Stimulated activated CD4-positive, alpha-beta T cell treated with anti-CD3 and anti-CD28 coated beads, Interleukin-2, amount 100 ng/mL, for 24 hours (primary cell): ENCODE measurements around the gene PHB1.
A peak's percentile ranks its signal among the peaks of the same experiment; 100 is the strongest.

Experiments used
- DNase-seq, 2 donors: peaks; one replicate each; pipeline ENCODE4 v3.0.0-alpha.2; 2020

The PHB1 gene

GRCh38 chr17:49414622-49415350, at the start of gene PHB1:
TSS of gene PHB1 (minus strand) at chr17:49414882. CDS start at chr17:49413264, 1,618 bp downstream.
- DNase-seq = peak; percentile 93

DNA sequence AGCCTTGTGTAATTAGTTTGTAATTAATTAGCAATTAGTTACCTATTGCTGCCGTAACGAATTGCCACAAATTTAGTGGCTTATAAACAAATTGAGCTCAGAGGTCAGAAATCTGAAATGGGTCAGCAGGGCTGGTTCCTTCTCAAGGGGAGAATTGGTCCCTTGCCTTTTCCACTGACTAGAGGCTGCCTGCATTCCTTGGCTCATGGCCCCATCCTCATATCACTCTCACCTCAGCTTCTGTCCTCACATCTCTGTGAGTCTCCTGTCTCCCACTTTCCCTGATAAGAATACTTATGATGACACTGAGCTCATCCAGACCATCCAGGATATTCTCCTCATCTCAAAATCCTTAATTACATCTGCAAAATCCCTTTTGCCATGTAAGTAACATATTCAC, 49.4 kb upstream of the PHB1 start:
- no peak for DNase-seq

- DNase-seq = no peak
Measured at GRCh38 chr17:49461580-49461979, 46.9 kb upstream of the PHB1 start.

GRCh38 chr17:49460401-49460800, 45.7 kb upstream of the PHB1 start:
- DNase-seq = no peak

DNA sequence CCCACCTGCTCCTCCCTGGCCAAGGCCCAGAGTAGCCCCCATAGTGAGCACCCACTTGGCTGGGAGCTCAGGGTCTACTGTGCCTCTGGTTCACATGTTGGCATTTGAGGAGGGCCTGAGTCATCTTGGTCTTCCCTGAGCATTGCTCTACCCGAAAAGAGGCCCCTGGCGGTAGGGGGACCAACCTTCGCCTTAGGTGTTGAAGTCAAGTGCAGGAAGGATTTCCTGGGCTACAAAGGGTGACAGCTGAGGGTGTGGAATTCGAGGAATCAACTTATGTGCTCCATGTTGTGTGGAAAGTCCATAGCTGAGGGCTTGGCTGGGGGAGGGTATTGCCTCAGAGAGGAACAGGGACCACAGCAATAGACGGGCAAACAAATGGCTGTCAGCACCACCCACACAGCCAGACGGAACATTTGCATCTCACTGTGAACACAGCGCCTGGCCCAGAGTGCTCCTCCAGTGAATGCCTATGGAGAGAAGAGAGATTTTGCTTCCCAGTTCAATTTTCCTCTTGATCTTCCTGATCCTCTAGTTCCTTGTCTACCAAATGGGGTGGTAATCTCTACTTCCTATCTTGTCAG, 44.8 kb upstream of the PHB1 start:
- DNase-seq = no peak

DNA sequence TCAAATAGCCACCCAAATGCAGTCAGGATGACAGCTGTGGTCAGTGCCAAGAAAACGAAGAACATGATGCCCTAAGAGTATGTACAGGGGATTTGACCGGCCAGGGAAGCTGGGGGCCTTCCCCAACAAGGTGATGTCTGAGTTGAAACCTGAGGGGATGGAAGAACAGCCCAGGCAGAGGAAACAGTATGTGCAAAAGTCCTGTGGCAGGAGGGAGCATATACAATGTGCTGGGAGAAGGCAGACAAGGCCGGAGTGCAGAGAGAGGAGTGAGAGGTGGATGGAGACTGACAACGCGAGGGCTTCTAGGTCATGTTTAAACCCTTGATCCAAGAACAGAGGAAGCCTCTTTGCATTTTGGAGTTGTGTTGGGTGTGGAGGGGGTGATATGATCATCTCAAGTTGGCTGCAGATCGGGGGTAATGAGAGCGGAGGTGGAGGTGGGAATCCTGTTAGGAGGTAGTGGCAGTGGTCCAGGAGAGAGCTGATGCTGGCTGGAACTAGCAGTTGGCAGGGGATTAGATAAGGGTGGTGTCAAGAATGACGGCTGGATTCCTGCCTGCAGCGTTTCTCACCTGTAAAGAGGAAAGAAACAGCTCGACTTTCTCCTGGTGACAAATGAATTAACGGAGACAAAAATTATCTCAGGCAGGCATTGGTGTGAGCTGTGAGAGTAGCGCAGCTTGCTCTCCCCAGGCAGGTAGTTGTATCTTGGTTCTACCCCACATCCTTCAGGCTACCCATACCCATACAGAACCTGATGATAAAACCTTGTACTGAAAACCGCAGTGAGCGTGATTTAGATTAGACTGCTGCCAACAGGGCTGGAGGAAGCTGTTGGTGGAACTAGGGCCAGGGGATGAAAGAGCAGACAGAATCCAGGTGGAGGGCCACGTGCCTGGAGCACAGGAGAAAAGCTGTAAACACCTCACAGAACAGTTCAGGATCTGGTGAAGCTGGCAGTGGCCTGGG, 43.2 kb upstream of the PHB1 start:
- DNase-seq = no peak

GRCh38 chr17:49456183-49456965, 41.7 kb upstream of the PHB1 start:
- no peak for DNase-seq

- no peak for DNase-seq
Measured at GRCh38 chr17:49455272-49455861, 40.7 kb upstream of the PHB1 start.

DNA sequence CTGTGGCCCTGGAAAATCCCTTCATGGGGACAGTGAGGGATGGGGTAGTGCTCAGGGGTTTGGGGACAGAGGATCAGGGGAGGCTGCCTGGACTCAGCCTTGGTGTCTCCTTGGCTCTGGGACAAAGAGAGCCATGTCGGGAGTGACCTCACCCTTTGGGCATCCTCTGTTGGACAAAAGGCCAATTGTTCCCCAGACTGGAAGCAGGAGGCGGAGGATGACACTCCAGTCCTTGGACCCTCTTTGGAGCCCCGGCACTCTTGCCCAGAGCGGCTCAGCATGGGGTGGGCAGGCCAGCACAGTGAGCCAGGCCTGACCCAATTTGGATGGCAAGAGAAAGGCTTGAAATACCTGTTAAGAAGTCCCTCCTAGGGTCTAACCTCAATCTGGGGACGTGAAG, 39.4 kb upstream of the PHB1 start:
- DNase-seq = no peak

DNA sequence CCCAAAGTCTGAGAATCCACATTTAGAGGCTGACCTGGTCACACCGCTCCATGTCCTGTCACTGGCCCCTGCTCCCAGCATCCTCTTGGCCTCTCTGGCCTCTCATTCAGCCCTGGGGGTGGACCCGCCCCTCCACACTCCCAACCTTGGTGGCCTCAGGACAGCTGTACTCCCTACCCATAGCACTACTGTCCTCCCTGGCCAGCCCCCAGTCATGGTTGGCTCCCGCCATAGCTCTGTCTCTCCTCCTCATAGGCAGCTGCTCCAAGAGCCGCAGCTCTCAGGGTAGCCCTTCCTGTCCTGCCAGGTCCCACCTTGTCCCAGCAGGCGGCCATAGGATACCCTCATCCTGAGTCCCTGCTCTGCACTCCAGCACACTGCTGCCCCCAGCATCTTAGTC, 38.0 kb upstream of the PHB1 start:
- DNase-seq = no peak

- no peak for DNase-seq
Measured at GRCh38 chr17:49452201-49452600, 37.5 kb upstream of the PHB1 start.

GRCh38 chr17:49450735-49451134, 36.1 kb upstream of the PHB1 start:
- DNase-seq = no peak

GRCh38 chr17:49450181-49450580, 35.5 kb upstream of the PHB1 start:
- no peak for DNase-seq

- no peak for DNase-seq
Measured at GRCh38 chr17:49447628-49448302, 33.1 kb upstream of the PHB1 start.

DNA sequence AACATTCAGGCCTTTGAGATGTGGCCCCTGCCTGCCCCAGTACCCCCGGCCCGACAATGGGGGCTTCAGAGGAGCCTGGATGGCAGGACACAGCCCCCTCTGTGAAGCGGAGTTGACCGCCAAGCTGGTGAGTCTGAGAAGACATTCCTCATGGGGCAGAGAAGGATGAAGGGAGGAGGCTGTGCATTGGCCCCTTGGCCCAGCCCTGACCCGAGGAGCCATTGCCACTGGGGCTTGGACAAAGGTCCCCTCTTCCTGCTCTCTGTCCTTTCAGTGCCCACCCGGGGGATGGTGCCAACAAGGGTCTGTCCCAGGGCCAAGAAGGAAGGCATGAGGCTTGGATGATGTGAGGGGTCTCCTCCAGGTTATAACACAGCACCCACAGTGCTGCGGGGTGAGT, 30.9 kb upstream of the PHB1 start:
- DNase-seq = no peak

GRCh38 chr17:49444384-49444783, 29.7 kb upstream of the PHB1 start:
- DNase-seq = no peak

GRCh38 chr17:49443862-49444261, 29.2 kb upstream of the PHB1 start:
- no peak for DNase-seq

- DNase-seq = no peak
Measured at GRCh38 chr17:49442041-49442440, 27.4 kb upstream of the PHB1 start.

DNA sequence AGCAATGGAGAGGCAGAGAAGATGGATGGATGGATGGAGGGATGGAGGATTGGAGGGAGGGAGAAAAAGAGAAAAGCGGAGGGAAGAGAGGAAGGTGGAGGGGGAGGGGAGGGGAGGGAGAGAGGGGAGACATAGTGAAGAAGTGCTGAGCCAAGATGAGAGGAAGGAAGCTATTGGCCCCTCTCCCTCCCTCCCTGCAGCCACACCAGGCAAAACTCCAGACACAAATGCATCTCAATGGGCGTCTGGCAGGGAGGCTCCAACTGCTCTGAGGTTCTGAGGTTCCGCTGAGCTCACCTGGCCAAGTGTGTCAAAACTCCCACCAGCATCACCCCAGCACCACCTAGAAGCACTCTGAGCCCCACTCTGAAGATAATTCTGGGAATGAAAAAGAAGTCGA, 26.9 kb upstream of the PHB1 start:
- DNase-seq = no peak

DNA sequence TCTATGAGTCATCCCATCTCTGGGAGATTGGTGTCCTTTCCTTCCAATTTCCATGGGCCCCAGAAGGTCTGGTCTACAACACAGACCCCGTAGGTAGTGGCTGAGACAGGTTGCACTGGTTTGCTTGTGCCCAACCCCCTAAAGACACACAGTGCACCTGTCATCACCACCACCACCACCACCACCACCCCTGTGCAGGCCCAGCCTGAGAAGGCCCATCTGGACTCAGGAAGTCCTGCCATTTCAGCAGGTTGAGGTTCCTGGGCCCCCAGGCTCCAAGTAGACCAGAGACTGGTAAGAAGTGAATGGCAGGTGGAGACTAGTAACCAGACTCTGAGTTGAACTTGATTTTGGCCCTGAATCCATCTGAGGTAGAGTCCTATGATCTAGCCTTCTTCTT, 25.9 kb upstream of the PHB1 start:
- no peak for DNase-seq

GRCh38 chr17:49439673-49440571, 25.2 kb upstream of the PHB1 start:
- DNase-seq = no peak
